Left ventricle myocardium inferior (tissue), 1 donor: Measurements from ENCODE around the gene STIMATE. TPM values are rescaled to one million over a fixed set of nuclear protein-coding genes. Genes with fewer than 3 reads are reported as not detected.

Experiments
- DNase-seq: peaks from one replicate; pipeline ENCODE4 v3.0.0-alpha.2; 2020
- H3K27ac ChIP-seq: fragments of 200-600 bp; replicated peaks from 2 replicates; pipeline ENCODE4 v1.8.0; 2021
- H3K27me3 ChIP-seq: fragments of 200-600 bp; 2 replicates; pipeline ENCODE4 v1.8.0; 2021; ENCODE audit warnings: low read depth
- H3K36me3 ChIP-seq: fragments of 200-600 bp; 2 replicates; pipeline ENCODE4 v1.8.0; 2021
- H3K4me1 ChIP-seq: fragments of 200-600 bp; 2 replicates; pipeline ENCODE4 v1.8.0; 2021
- H3K4me3 ChIP-seq: fragments of 200-600 bp; 2 replicates; pipeline ENCODE4 v1.8.0; 2021; ENCODE audit warnings: mild to moderate bottlenecking, moderate library complexity
- H3K9me3 ChIP-seq: fragments of 200-600 bp; replicated peaks from 2 replicates; pipeline ENCODE4 v1.8.0; 2021
- intact Hi-C: fragments of 100-400 bp; cut with micrococcal nuclease; formaldehyde crosslinking; loops from one replicate; pipeline ENCODE4 v1.11.0; 2022
- total RNA-seq: library from RNA; stranded (reverse); fragmentation: NEBNext Ultra II Directional; extraction: Animal tissue kit (Norgen Biotek cat#: 25700); gene quantifications from one replicate; pipeline ENCODE4 v1.2.1, GENCODE V29; 2021
- TF ChIP-seq, protein P1 (sequence below): fragments of 200-600 bp; IDR thresholded peaks from 2 replicates; pipeline ENCODE4 v1.8.0; 2021; ENCODE audit warnings: antibody characterized with exemption, mild to moderate bottlenecking, borderline replicate concordance
- donor health status: DM: no; HTN: yes; CAD: no; lungs with severe emphysema.

The STIMATE gene
- total RNA-seq, 1 donor from 2014 or later: 6.3 TPM

DNA sequence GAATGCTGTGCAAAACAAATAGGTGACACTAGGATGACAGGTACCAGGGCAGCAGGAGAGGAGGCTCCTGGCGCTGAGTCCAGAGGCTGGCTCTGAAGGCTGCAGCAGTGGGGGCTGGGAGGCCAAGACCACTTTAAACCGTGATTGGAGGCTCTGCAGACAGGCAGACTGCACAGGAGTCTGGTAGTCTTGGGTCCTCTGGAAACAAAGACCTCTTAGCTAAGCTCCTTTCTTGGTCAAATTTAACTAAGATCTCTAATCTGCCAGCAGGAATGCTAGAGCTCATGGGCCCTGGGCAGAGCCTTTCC lies 58.1 kb downstream of the STIMATE start:
- TF ChIP-seq, protein P1, sequence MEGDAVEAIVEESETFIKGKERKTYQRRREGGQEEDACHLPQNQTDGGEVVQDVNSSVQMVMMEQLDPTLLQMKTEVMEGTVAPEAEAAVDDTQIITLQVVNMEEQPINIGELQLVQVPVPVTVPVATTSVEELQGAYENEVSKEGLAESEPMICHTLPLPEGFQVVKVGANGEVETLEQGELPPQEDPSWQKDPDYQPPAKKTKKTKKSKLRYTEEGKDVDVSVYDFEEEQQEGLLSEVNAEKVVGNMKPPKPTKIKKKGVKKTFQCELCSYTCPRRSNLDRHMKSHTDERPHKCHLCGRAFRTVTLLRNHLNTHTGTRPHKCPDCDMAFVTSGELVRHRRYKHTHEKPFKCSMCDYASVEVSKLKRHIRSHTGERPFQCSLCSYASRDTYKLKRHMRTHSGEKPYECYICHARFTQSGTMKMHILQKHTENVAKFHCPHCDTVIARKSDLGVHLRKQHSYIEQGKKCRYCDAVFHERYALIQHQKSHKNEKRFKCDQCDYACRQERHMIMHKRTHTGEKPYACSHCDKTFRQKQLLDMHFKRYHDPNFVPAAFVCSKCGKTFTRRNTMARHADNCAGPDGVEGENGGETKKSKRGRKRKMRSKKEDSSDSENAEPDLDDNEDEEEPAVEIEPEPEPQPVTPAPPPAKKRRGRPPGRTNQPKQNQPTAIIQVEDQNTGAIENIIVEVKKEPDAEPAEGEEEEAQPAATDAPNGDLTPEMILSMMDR: no peak
- Histone ChIP-seq H3K9me3 (no peaks in the 10 kb centered on the region), H3K27ac (no peak overlapping the region), H3K27me3 (no peaks in the 10 kb centered on the region), H3K4me1 (peaks cover 65% of the 10 kb centered on the region), H3K36me3 (peaks cover 27% of the 10 kb centered on the region), H3K4me3 (no peak overlapping the region)
- no peak for DNase-seq
- intact Hi-C loops: no loop called here

DNA sequence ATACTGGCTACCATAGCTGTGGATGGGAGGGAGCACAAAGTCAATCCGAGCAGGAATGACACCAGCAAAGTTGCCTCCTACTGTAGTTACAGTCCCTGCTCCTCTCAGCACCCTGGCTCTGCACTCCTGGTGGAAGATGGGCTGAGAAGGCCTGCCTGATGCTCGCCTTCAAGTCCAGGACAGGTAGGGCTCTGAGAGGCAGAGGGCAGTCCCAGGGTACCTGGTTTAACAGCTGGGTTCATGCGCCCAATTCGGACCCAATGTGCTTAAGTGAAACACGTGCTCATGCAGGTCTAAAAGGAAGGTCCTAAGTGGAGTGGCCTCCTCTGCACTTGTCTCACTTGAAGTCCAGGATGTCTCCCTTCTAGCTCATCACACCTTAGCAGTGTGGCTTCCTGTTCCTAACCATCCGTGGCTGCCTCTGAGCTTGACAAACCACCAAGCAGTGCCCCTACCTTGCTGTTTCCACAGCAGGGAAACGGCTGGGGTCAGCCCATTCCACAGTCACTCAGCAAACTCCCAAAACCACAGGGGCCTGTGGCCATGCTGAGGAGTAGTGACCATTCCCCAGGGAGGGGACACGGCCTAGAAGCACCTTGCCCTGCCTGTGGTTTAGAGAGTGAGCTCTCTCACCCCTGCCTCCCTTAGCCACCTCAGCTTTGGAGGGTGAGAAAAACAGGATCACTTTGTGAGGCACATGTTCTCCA lies 58.6 kb downstream of the STIMATE start:
- peaks cover 65% of the 10 kb centered on the region for H3K4me1 ChIP-seq
- peaks cover 27% of the 10 kb centered on the region for H3K36me3 ChIP-seq

DNA sequence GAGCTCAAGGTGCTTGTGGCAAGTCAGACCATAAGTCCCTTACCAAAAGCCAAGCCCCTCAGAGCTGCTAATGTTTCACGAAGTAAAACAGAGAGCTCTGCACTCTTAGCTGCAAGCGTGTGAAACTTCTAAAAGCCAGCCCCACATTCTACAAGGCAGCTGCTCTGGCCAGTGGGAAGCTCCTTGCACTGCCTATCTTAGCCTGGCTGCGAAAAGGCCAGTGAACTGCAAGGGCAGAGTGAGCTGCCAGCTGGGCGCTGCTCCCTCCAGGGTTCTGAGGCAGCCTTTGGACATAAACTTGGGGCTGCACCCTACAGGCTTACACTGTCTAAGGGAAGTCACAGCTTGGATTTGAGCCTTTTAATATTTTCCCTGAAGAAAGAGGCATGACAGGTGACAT lies 60.4 kb downstream of the STIMATE start:
- H3K4me3 ChIP-seq: no peak overlapping the region
- peaks cover 50% of the 10 kb centered on the region for H3K4me1 ChIP-seq
- H3K36me3 ChIP-seq: peaks cover 21% of the 10 kb centered on the region
- intact Hi-C loops: no loop called here
- H3K27me3 ChIP-seq: no peaks in the 10 kb centered on the region
- peak overlapping the region; percentile 65 for H3K27ac ChIP-seq
- DNase-seq: no peak
- TF ChIP-seq, protein P1: no peak
- no peaks in the 10 kb centered on the region for H3K9me3 ChIP-seq

More for the DNA sequence above, 58.6 kb downstream of the STIMATE start:
- Histone ChIP-seq H3K4me3 (no peak overlapping the region), H3K9me3 (no peaks in the 10 kb centered on the region), H3K27ac (no peak overlapping the region), H3K27me3 (no peaks in the 10 kb centered on the region)
- DNase-seq: no peak
- intact Hi-C loops: no loop called here
- TF ChIP-seq, protein P1: no peak

DNA sequence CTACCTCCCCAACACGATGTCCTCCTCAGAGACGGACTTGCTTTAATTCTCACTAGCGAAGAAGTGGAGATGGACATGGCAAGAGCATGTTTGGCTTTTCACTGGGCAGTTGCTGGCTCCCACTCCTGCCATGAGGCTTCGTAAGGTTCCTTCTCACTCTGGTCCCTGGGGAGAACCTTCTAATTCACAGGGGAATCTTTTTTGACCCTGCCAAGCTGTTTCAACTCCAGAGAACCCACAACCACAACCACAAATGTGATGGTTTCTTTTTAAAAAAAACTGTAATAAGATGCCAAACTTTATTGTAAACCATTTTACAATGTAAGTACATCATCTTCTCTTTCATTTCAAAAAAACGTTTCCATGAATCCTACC lies 60.9 kb downstream of the STIMATE start:
- H3K4me3 ChIP-seq: no peak overlapping the region
- H3K27me3 ChIP-seq: no peaks in the 10 kb centered on the region
- DNase-seq: no peak
- H3K36me3 ChIP-seq: peaks cover 17% of the 10 kb centered on the region
- TF ChIP-seq, protein P1: no peak
- peak overlapping the region; percentile 65 for H3K27ac ChIP-seq
- peaks cover 50% of the 10 kb centered on the region for H3K4me1 ChIP-seq
- intact Hi-C loops: no loop called here
- no peaks in the 10 kb centered on the region for H3K9me3 ChIP-seq

DNA sequence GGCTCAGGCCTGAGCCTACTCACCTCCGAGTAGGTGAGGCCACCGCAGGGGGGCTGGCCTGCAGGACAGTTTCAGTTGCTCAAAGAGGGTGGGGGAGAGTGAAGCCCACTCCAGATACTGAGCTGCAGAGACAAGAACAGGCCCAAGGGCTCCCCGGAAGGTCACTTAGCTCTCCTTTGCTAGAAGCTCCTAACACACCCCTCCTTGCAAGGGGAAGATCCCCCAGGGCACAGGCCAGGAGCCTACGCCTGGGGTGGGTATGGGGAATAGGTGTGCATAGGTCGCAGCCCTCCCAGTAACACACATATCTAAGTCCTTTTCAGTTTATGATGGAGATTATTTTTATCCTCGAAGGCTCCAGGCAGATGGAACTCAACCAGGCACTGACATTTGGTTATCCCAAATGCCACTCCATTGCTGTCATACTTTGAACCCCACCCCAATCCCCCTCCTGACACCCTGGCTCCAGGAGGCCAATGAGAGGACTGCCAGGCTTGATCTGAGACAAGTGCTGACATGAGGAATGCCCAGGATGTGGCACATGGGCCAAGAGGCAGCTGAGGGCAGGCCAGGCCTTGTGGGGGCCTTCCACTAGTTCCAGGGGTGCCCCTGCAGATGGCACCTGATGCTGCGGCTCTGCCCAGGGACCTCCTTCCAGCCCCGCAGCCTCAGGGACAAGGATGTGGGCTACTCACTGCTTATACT lies 61.4 kb downstream of the STIMATE start:
- intact Hi-C loops: no loop called here
- Histone ChIP-seq H3K27ac (peak overlapping the region; percentile 65), H3K4me1 (peaks cover 50% of the 10 kb centered on the region), H3K36me3 (peaks cover 11% of the 10 kb centered on the region), H3K27me3 (no peaks in the 10 kb centered on the region), H3K4me3 (peak overlapping the region; percentile 50), H3K9me3 (no peaks in the 10 kb centered on the region)
- TF ChIP-seq, protein P1: no peak
- DNase-seq: peak; percentile 32
